NCI-H2171 treated with DMSO at 0.1 percent for 48 hours (cell line): ENCODE measurements around the gene KDM8.
"Not testable (repeated sequence)": the region's sequence is repeated elsewhere in the genome, so short reads cannot be mapped to it uniquely, and the experiment has no call there.

Experiments used
- DNase-seq: peaks from one replicate; lab custom pipeline; 2025; lab: John Stamatoyannopoulos, UW

Gene KDM8

GRCh38 chr16:27191352-27191924, 11.9 kb upstream of the KDM8 start:
- DNase-seq, result no peak

GRCh38 chr16:27193300-27193990, 9.9 kb upstream of the KDM8 start:
- DNase-seq, result no peak

- DNase-seq, result no peak
Observed at GRCh38 chr16:27195076-27195741, 8.1 kb upstream of the KDM8 start.

- DNase-seq, result no peak
Observed at GRCh38 chr16:27195941-27196595, 7.3 kb upstream of the KDM8 start.

GRCh38 chr16:27197004-27197403, 6.3 kb upstream of the KDM8 start:
- DNase-seq, result no peak

GRCh38 chr16:27198451-27199234, 4.7 kb upstream of the KDM8 start:
- no peak for DNase-seq

GRCh38 chr16:27199235-27199586, 4.1 kb upstream of the KDM8 start:
- no peak for DNase-seq

- DNase-seq, result no peak
Observed at GRCh38 chr16:27199736-27200135, 3.6 kb upstream of the KDM8 start.

GRCh38 chr16:27200914-27201313, 2.4 kb upstream of the KDM8 start:
- DNase-seq, result not testable (repeated sequence)

- DNase-seq, result no peak
Observed at GRCh38 chr16:27202923-27203506, 311 bp upstream of the KDM8 start.

- no peak for DNase-seq
Observed at GRCh38 chr16:27204312-27204915, 1.1 kb downstream of the KDM8 start.

GRCh38 chr16:27205423-27206065, 2.2 kb downstream of the KDM8 start:
- no peak for DNase-seq

- DNase-seq, result not testable (repeated sequence)
Observed at GRCh38 chr16:27207121-27207520, 3.8 kb downstream of the KDM8 start.

GRCh38 chr16:27208081-27208680, 4.9 kb downstream of the KDM8 start:
- no peak for DNase-seq

- DNase-seq, result no peak
Observed at GRCh38 chr16:27208796-27209195, 5.5 kb downstream of the KDM8 start.

- DNase-seq, result no peak
Observed at GRCh38 chr16:27209591-27209990, 6.3 kb downstream of the KDM8 start.

- no peak for DNase-seq
Observed at GRCh38 chr16:27210174-27210573, 6.8 kb downstream of the KDM8 start.

- DNase-seq, result no peak
Observed at GRCh38 chr16:27211026-27211425, 7.7 kb downstream of the KDM8 start.

- DNase-seq, result no peak
Observed at GRCh38 chr16:27214084-27214961, 11.0 kb downstream of the KDM8 start.
